HUES48 (cell line): ENCODE measurements around the gene STAMBPL1.

Experiments used
- H3K27ac ChIP-seq: one replicate; pipeline ENCODE4 v1.7.0; 2013; ENCODE audit warnings: low read depth, low read length, inconsistent platforms
- H3K27me3 ChIP-seq: 2 replicates; pipeline ENCODE4 v1.6.1; 2013; ENCODE audit warnings: mild to moderate bottlenecking, low read length; ENCODE audit not compliant: control insufficient read depth, insufficient read depth
- H3K36me3 ChIP-seq: 2 replicates; pipeline ENCODE4 v1.6.1; 2013; ENCODE audit warnings: low read length; ENCODE audit not compliant: control insufficient read depth, insufficient read depth
- H3K4me1 ChIP-seq: 2 replicates; pipeline ENCODE4 v1.6.1; 2013; ENCODE audit warnings: mild to moderate bottlenecking, low read length; ENCODE audit not compliant: control insufficient read depth, insufficient read depth
- H3K4me3 ChIP-seq: 2 replicates; pipeline ENCODE4 v1.5.1; 2013; ENCODE audit warnings: mild to moderate bottlenecking, low read depth, low read length
- H3K9ac ChIP-seq: 2 replicates; pipeline ENCODE4 v1.6.1; 2013; ENCODE audit warnings: mild to moderate bottlenecking, low read depth, low read length, moderate library complexity
- H3K9me3 ChIP-seq: 2 replicates; pipeline ENCODE4 v1.6.1; 2013; ENCODE audit warnings: low read length; ENCODE audit not compliant: control insufficient read depth, insufficient read depth

Gene STAMBPL1

DNA sequence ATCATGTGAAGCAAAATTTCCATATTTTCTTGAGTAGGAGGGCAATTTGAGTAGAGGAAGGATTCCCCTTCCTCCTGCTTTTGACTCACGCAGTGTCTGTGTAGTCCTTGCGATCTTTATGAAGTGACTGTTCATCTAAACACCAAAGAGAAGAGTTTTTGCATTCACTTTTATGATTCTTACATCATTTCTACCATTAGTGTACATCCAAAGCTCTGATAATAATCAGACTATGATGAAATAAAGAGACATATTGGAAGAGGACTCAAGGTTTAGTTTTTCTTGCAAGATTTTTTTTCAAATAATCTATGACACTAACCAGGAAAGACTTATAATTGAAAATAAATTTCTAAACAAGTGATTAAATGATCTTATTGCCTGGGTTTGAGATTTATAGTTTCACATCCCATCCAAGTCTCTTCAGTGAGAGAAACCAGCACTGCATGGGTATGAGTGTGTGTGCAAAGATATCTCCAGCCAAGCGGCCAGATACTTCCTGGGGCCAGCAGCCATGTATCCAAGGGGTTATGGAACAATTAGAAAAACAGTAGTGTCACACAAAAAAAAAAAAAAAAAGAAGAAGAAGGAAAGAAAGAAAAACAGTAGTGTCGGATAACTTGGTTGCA is 74.5 kb downstream of the STAMBPL1 start:
- Histone ChIP-seq H3K27ac (no peak overlapping the region), H3K4me3 (no peak overlapping the region), H3K9ac (no peak overlapping the region)

GRCh38 chr10:88957381-88957780 is 77.3 kb downstream of the STAMBPL1 start:
- Histone ChIP-seq H3K9me3 (no peaks in the 10 kb centered on the region), H3K4me1 (no peaks in the 10 kb centered on the region), H3K27me3 (no peaks in the 10 kb centered on the region)

More for the DNA sequence above, 74.5 kb downstream of the STAMBPL1 start:
- Histone ChIP-seq H3K9me3 (no peaks in the 10 kb centered on the region), H3K27me3 (no peaks in the 10 kb centered on the region), H3K4me1 (peaks cover 11% of the 10 kb centered on the region), H3K36me3 (no peaks in the 10 kb centered on the region)

DNA sequence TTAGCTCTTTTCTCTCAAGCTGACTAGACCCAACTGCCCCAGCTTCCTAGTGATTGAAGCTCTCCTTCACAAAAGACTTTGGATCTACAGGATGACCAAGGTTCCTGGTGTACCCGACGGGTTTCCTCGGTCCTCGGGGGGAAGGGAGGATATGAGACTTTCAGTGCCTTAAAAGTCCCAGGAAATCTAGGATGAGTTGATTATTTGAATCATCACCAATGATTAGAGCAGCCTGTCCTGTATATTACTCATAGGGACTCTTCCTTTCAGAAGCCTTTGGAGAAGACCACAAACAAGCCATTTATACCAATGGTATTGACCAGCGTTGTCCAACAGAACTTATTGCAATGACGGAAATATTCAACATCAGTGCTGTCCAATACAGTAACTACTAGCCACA is 78.7 kb downstream of the STAMBPL1 start:
- H3K4me1 ChIP-seq = no peaks in the 10 kb centered on the region
- no peak overlapping the region for H3K4me3 ChIP-seq
- H3K9ac ChIP-seq = no peak overlapping the region
- H3K36me3 ChIP-seq = no peaks in the 10 kb centered on the region
- H3K27ac ChIP-seq = no peak overlapping the region
- no peaks in the 10 kb centered on the region for H3K27me3 ChIP-seq
- H3K9me3 ChIP-seq = no peaks in the 10 kb centered on the region

More at GRCh38 chr10:88957381-88957780, 77.3 kb downstream of the STAMBPL1 start:
- H3K27ac ChIP-seq = no peak overlapping the region
- H3K36me3 ChIP-seq = no peaks in the 10 kb centered on the region
- no peak overlapping the region for H3K9ac ChIP-seq
- no peak overlapping the region for H3K4me3 ChIP-seq

- no peaks in the 10 kb centered on the region for H3K36me3 ChIP-seq
- no peaks in the 10 kb centered on the region for H3K9me3 ChIP-seq
- no peak overlapping the region for H3K9ac ChIP-seq
- no peak overlapping the region for H3K27ac ChIP-seq
- no peaks in the 10 kb centered on the region for H3K27me3 ChIP-seq
- peaks cover 3% of the 10 kb centered on the region; the same call in 1 of the 2 replicates for H3K4me1 ChIP-seq
- no peak overlapping the region for H3K4me3 ChIP-seq
These were observed 80.8 kb downstream of the STAMBPL1 start for GRCh38 chr10:88960802-88961201.

GRCh38 chr10:88961266-88961665 is 81.2 kb downstream of the STAMBPL1 start:
- Histone ChIP-seq H3K27ac (no peak overlapping the region), H3K4me1 (peaks cover 4% of the 10 kb centered on the region; the same call in 1 of the 2 replicates), H3K27me3 (no peaks in the 10 kb centered on the region), H3K9me3 (no peaks in the 10 kb centered on the region), H3K4me3 (no peak overlapping the region), H3K36me3 (no peaks in the 10 kb centered on the region), H3K9ac (no peak overlapping the region)

- H3K9me3 ChIP-seq = no peaks in the 10 kb centered on the region
- peaks cover 4% of the 10 kb centered on the region; the same call in 1 of the 2 replicates for H3K4me1 ChIP-seq
- H3K36me3 ChIP-seq = no peaks in the 10 kb centered on the region
- no peaks in the 10 kb centered on the region for H3K27me3 ChIP-seq
- no peak overlapping the region for H3K9ac ChIP-seq
- no peak overlapping the region for H3K4me3 ChIP-seq
- H3K27ac ChIP-seq = no peak overlapping the region
These were observed 82.3 kb downstream of the STAMBPL1 start for GRCh38 chr10:88962336-88962735.

- Histone ChIP-seq H3K9ac (no peak overlapping the region), H3K27me3 (no peaks in the 10 kb centered on the region), H3K4me1 (peaks cover 4% of the 10 kb centered on the region; the same call in 1 of the 2 replicates)
These were observed 83.3 kb downstream of the STAMBPL1 start for GRCh38 chr10:88963318-88963717.

GRCh38 chr10:88964360-88964759 is 84.3 kb downstream of the STAMBPL1 start:
- Histone ChIP-seq H3K36me3 (no peaks in the 10 kb centered on the region), H3K9me3 (no peaks in the 10 kb centered on the region), H3K27me3 (no peaks in the 10 kb centered on the region), H3K27ac (no peak overlapping the region), H3K4me3 (no peak overlapping the region), H3K9ac (no peak overlapping the region), H3K4me1 (peaks cover 4% of the 10 kb centered on the region; the same call in 1 of the 2 replicates)

More at GRCh38 chr10:88963318-88963717, 83.3 kb downstream of the STAMBPL1 start:
- H3K36me3 ChIP-seq = no peaks in the 10 kb centered on the region
- H3K9me3 ChIP-seq = no peaks in the 10 kb centered on the region
- H3K4me3 ChIP-seq = no peak overlapping the region
- no peak overlapping the region for H3K27ac ChIP-seq

GRCh38 chr10:88964869-88965415 is 84.9 kb downstream of the STAMBPL1 start:
- no peak overlapping the region for H3K27ac ChIP-seq
- H3K27me3 ChIP-seq = no peaks in the 10 kb centered on the region

GRCh38 chr10:88966797-88967196 is 86.8 kb downstream of the STAMBPL1 start:
- Histone ChIP-seq H3K36me3 (no peaks in the 10 kb centered on the region), H3K4me1 (peaks cover 4% of the 10 kb centered on the region; the same call in 1 of the 2 replicates), H3K4me3 (no peak overlapping the region), H3K27ac (no peak overlapping the region), H3K9ac (no peak overlapping the region), H3K9me3 (no peaks in the 10 kb centered on the region), H3K27me3 (no peaks in the 10 kb centered on the region)

More at GRCh38 chr10:88964869-88965415, 84.9 kb downstream of the STAMBPL1 start:
- Histone ChIP-seq H3K9me3 (no peaks in the 10 kb centered on the region), H3K4me1 (peaks cover 4% of the 10 kb centered on the region; the same call in 1 of the 2 replicates), H3K9ac (no peak overlapping the region), H3K36me3 (no peaks in the 10 kb centered on the region), H3K4me3 (no peak overlapping the region)

- Histone ChIP-seq H3K27ac (no peak overlapping the region), H3K4me1 (peaks cover 4% of the 10 kb centered on the region; the same call in 1 of the 2 replicates), H3K36me3 (no peaks in the 10 kb centered on the region), H3K4me3 (no peak overlapping the region), H3K9ac (no peak overlapping the region), H3K9me3 (no peaks in the 10 kb centered on the region), H3K27me3 (no peaks in the 10 kb centered on the region)
These were observed 88.3 kb downstream of the STAMBPL1 start for GRCh38 chr10:88968391-88968790.
